H1 (cell line): ENCODE measurements around the gene ARSB. TPM values are rescaled to one million over a fixed set of nuclear protein-coding genes. Genes with fewer than 3 reads are reported as not detected.

Source experiments
- CTCF ChIA-PET: fragments of 300-600 bp; sonication (Branson Sonifier 250); formaldehyde crosslinking; loops from one replicate; lab custom pipeline; 2021; ENCODE audit not compliant: partially characterized antibody; lab: Charles Lee
- POLR2A ChIA-PET: fragments of 300-600 bp; sonication (Branson Sonifier 250); formaldehyde crosslinking; loops from one replicate; lab custom pipeline; 2021; ENCODE audit warnings: inconsistent platforms; ENCODE audit not compliant: partially characterized antibody; lab: Charles Lee
- DNase-seq, 2 experiments: peaks; one replicate each; pipeline versions ENCODE4 v3.0.0 to v3.0.0-alpha.2; 2010 to 2022; ENCODE audit warnings: low spot score in 2 of 2, low read depth in 1 of 2, mixed read lengths in 1 of 2
- FAIRE-seq: peaks from 2 replicates; lab custom pipeline; 2011; peaks lifted over from hg19 to GRCh38; lab: Jason Lieb, UNC
- H2AFZ ChIP-seq: 2 replicates; pipeline ENCODE4 v1.8.1; 2012; ENCODE audit warnings: low read length, inconsistent platforms
- H2AK5ac ChIP-seq: 2 replicates; pipeline ENCODE4 v1.6.1; 2013; ENCODE audit warnings: low read depth, low read length
- H2BK120ac ChIP-seq: replicated peaks from 2 replicates; pipeline ENCODE3; 2013; ENCODE audit warnings: low read depth, low read length, inconsistent platforms
- H2BK12ac ChIP-seq: 2 replicates; pipeline ENCODE4 v1.6.1; 2013; ENCODE audit warnings: low read depth, low read length
- H2BK15ac ChIP-seq: 2 replicates; pipeline ENCODE4 v1.6.1; 2013; ENCODE audit warnings: low read length
- H2BK20ac ChIP-seq: 2 replicates; pipeline ENCODE4 v1.6.1; 2013; ENCODE audit warnings: low read length
- H2BK5ac ChIP-seq: 2 replicates; pipeline ENCODE4 v1.6.1; 2013; ENCODE audit warnings: low read depth, low read length
- H3K14ac ChIP-seq: 2 replicates; pipeline ENCODE4 v1.6.1; 2013; ENCODE audit warnings: inconsistent platforms; ENCODE audit not compliant: insufficient read length
- H3K18ac ChIP-seq: 2 replicates; pipeline ENCODE4 v1.6.1; 2013; ENCODE audit warnings: low read length; ENCODE audit errors: extremely low read depth
- H3K23ac ChIP-seq: 2 replicates; pipeline ENCODE4 v1.6.1; 2013; ENCODE audit warnings: inconsistent platforms; ENCODE audit not compliant: insufficient read length
- H3K23me2 ChIP-seq: 2 replicates; pipeline ENCODE4 v1.6.1; 2013; ENCODE audit warnings: low read depth, low read length
- H3K27ac ChIP-seq: 2 replicates; pipeline ENCODE4 v1.6.1; 2011; ENCODE audit warnings: low read depth, low read length, inconsistent platforms
- H3K27me3 ChIP-seq, 4 experiments: replicated peaks in 1 of 4; 1 replicate in 1 of 4; 2 replicates in 3 of 4; pipeline versions ENCODE4 v1.6.1 to v1.8.1; 2011 to 2013; ENCODE audit warnings: low read length in 3 of 4, mild to moderate bottlenecking in 3 of 4, inconsistent platforms in 2 of 4, mixed read lengths in 2 of 4, moderate library complexity in 1 of 4; ENCODE audit not compliant: control insufficient read depth in 3 of 4, insufficient read depth in 3 of 4; ENCODE audit errors: extremely low read depth in 1 of 4
- H3K36me3 ChIP-seq, 4 experiments: 2 replicates each; pipeline versions ENCODE4 v1.6.1 to v1.8.1; 2011 to 2013; ENCODE audit warnings: mild to moderate bottlenecking in 4 of 4, low read length in 3 of 4, moderate library complexity in 2 of 4, control low read depth in 1 of 4, inconsistent platforms in 1 of 4; ENCODE audit not compliant: insufficient read depth in 4 of 4, control insufficient read depth in 2 of 4
- H3K4ac ChIP-seq: replicated peaks from 2 replicates; pipeline ENCODE3; 2013; ENCODE audit warnings: low read length, low read depth, mixed read lengths, inconsistent platforms; ENCODE audit not compliant: insufficient read length
- H3K4me1 ChIP-seq, 4 experiments: replicated peaks in 1 of 4; 1 replicate in 1 of 4; 2 replicates in 3 of 4; pipeline versions ENCODE4 v1.6.1 to v1.8.1; 2011 to 2013; ENCODE audit warnings: low read length in 3 of 4, inconsistent platforms in 2 of 4, mixed read lengths in 1 of 4; ENCODE audit not compliant: insufficient read depth in 4 of 4, control insufficient read depth in 3 of 4
- H3K4me2 ChIP-seq, 2 experiments: 2 replicates each; pipeline versions ENCODE4 v1.6.1 to v1.8.1; 2011 to 2013; ENCODE audit warnings: low read depth in 2 of 2, low read length in 2 of 2, control low read depth in 1 of 2, inconsistent platforms in 1 of 2, mild to moderate bottlenecking in 1 of 2; ENCODE audit not compliant: insufficient read depth in 1 of 2
- H3K4me3 ChIP-seq, 4 experiments: fragments of 200-600, 300-600 bp in 1 of 4; sonication (generic), shearing (Covaris generic), sonication (Bioruptor Twin) in 1 of 4; 2 replicates each; pipeline versions ENCODE4 v1.5.1 to v1.8.1; 2011 to 2016; ENCODE audit warnings: low read length in 4 of 4, low read depth in 3 of 4, control low read depth in 2 of 4, inconsistent platforms in 2 of 4, mild to moderate bottlenecking in 2 of 4, mixed read lengths in 1 of 4, moderate library complexity in 1 of 4; ENCODE audit not compliant: insufficient read depth in 2 of 4; ENCODE audit errors: extremely low read depth in 1 of 4
- H3K56ac ChIP-seq: replicated peaks from 2 replicates; pipeline ENCODE3; 2013; ENCODE audit warnings: low read depth, mild to moderate bottlenecking, mixed read lengths, low read length, inconsistent platforms; ENCODE audit not compliant: insufficient read length
- H3K79me1 ChIP-seq: 2 replicates; pipeline ENCODE4 v1.6.1; 2013; ENCODE audit warnings: low read depth, low read length, control low read depth
- H3K79me2 ChIP-seq, 2 experiments: 2 replicates each; pipeline versions ENCODE4 v1.6.1 to v1.8.1; 2012 to 2013; ENCODE audit warnings: low read length in 2 of 2, mild to moderate bottlenecking in 2 of 2, inconsistent platforms in 1 of 2; ENCODE audit not compliant: insufficient read depth in 2 of 2, control insufficient read depth in 1 of 2
- H3K9ac ChIP-seq, 4 experiments: replicated peaks in 1 of 4; 1 replicate in 1 of 4; 2 replicates in 3 of 4; pipeline versions ENCODE4 v1.6.1 to v1.8.1; 2011 to 2013; ENCODE audit warnings: low read depth in 3 of 4, low read length in 3 of 4, control low read depth in 2 of 4, mild to moderate bottlenecking in 2 of 4, moderate library complexity in 2 of 4, inconsistent platforms in 1 of 4; ENCODE audit errors: extremely low read depth in 1 of 4
- H3K9me3 ChIP-seq, 2 experiments: 2 replicates each; pipeline versions ENCODE4 v1.6.1 to v1.8.1; 2012 to 2013; ENCODE audit warnings: mild to moderate bottlenecking in 2 of 2, moderate library complexity in 2 of 2, control low read depth in 1 of 2, inconsistent platforms in 1 of 2, low read depth in 1 of 2, low read length in 1 of 2, mixed read lengths in 1 of 2; ENCODE audit not compliant: insufficient read depth in 2 of 2
- H4K20me1 ChIP-seq, 2 experiments: replicated peaks in 1 of 2; 2 replicates each; pipeline versions ENCODE3 to v1.8.1; 2011 to 2013; ENCODE audit warnings: inconsistent platforms in 2 of 2, low read length in 2 of 2, mild to moderate bottlenecking in 1 of 2; ENCODE audit not compliant: insufficient read depth in 2 of 2, control insufficient read depth in 1 of 2
- H4K5ac ChIP-seq: 2 replicates; pipeline ENCODE4 v1.6.1; 2013; ENCODE audit warnings: low read length, low read depth, mixed read lengths, inconsistent platforms; ENCODE audit not compliant: insufficient read length
- H4K8ac ChIP-seq: 2 replicates; pipeline ENCODE4 v1.8.0; 2013; ENCODE audit warnings: mild to moderate bottlenecking, moderate library complexity, low read length, inconsistent platforms; ENCODE audit not compliant: insufficient read depth; ENCODE audit errors: extremely low read depth
- H4K91ac ChIP-seq: replicated peaks from 2 replicates; pipeline ENCODE3; 2013; ENCODE audit warnings: low read length, mixed read lengths, inconsistent platforms; ENCODE audit not compliant: insufficient read length
- BACH1 ChIP-seq: IDR thresholded peaks from 2 replicates; pipeline ENCODE4 v1.6.1; 2012; ENCODE audit warnings: low read length, improper control_type of control experiment
- CBX5 ChIP-seq: fragments of 300-800, 300-1000 bp; sonication (generic); IDR thresholded peaks from 2 replicates; pipeline ENCODE4 v1.7.1; 2016; ENCODE audit warnings: antibody characterized with exemption, low read length, low read depth
- CEBPB ChIP-seq: IDR thresholded peaks from 2 replicates; pipeline ENCODE4 v1.6.1; 2012; ENCODE audit warnings: low read depth, low read length
- EZH2 ChIP-seq: fragments of 200-600 bp; sonication (generic); IDR thresholded peaks from 2 replicates; pipeline ENCODE4 v1.7.1; 2012; ENCODE audit warnings: low read depth, mild to moderate bottlenecking, moderate library complexity, low read length, inconsistent platforms; ENCODE audit not compliant: severe bottlenecking
- GABPA ChIP-seq: IDR thresholded peaks from 2 replicates; pipeline ENCODE4 v1.6.1; 2011; ENCODE audit warnings: mild to moderate bottlenecking, low read length, moderate library complexity, borderline replicate concordance; ENCODE audit not compliant: insufficient read depth
- HDAC6 ChIP-seq: IDR thresholded peaks from one replicate; pipeline ENCODE4 v1.7.1; 2012; ENCODE audit warnings: low read depth, mild to moderate bottlenecking, inconsistent platforms, low read length, moderate library complexity
- KDM1A ChIP-seq: fragments of 200-600, 300-600 bp; sonication (generic); IDR thresholded peaks from 2 replicates; pipeline ENCODE4 v1.7.1; 2016; ENCODE audit warnings: mild to moderate bottlenecking, low read length, borderline replicate concordance
- SIX5 ChIP-seq: IDR thresholded peaks from 2 replicates; pipeline ENCODE4 v1.6.1; 2011; ENCODE audit warnings: mild to moderate bottlenecking, low read depth, low read length
- TBP ChIP-seq: IDR thresholded peaks from 2 replicates; pipeline ENCODE4 v1.6.1; 2011; ENCODE audit warnings: low read depth, low read length, improper control_type of control experiment
- WGBS, 2 experiments: shearing (Covaris generic) in 1 of 2; methylation state at CpG; one replicate each; pipeline versions ENCODE4 v1.1.6 to v1.1.7; 2013 to 2015; ENCODE audit warnings: low lambda C conversion rate in 2 of 2, mixed read lengths in 2 of 2, inconsistent platforms in 1 of 2, low coverage in 1 of 2, missing lambda C conversion rate in 1 of 2; ENCODE audit not compliant: insufficient replicate concordance in 2 of 2, insufficient coverage in 1 of 2, insufficient read length in 1 of 2; ENCODE audit errors: extremely low coverage in 1 of 2, missing lambda C conversion rate in 1 of 2; 5-methylcytosine and 5-hydroxymethylcytosine counted together
- polyA plus RNA-seq, 7 experiments: library from polyadenylated mRNA; depleted of rRNA in 3 of 7; stranded (reverse) in 5 of 7; unstranded in 2 of 7; fragments of >200 nt in 5 of 7; fragments of 200-250 nt in 2 of 7; gene quantifications; 1 replicate in 5 of 7; 2 replicates in 1 of 7; 4 replicates in 1 of 7; pipeline versions ENCODE4 v1.2.1 to v1.2.3, GENCODE V29; 2011 to 2013; ENCODE audit warnings: missing spikeins in 2 of 7, mixed read lengths in 2 of 7
- total RNA-seq: library from RNA; stranded (reverse); fragmentation: NEBNext Ultra II Directional; extraction: Animal tissue kit (Norgen Biotek cat#: 25700); gene quantifications from 2 replicates; pipeline ENCODE4 v1.2.1, GENCODE V29; 2021
- TF ChIP-seq, protein P1 (sequence below): IDR thresholded peaks from 2 replicates; pipeline ENCODE4 v1.6.1; 2012; ENCODE audit warnings: inconsistent platforms

Gene ARSB
- total and polyA plus RNA-seq, 2 of the 8 experiments (the other 6 are each of a cell fraction or from before 2014, with no cell fraction given), result 6.4 to 13.9 TPM

DNA sequence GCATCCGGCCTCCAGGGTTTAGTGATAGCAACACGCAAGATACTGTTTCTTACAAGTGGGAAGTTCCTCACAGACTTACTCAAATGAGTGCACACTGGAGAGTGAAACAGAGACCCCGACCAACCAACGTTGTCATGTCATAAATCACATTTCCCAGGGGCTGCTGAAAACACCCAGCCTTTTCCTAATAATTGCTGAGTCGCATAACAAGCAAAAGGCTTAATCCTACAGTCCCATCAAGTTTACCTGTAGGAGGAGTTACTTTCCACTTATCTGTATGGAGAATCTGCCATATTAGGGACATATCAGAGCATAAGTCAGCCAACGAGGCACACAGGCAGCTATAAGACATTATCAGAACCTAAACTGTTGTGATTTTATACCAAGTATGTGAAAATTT, 180.1 kb downstream of the ARSB start:
- POLR2A ChIA-PET, result interaction anchor here (1.4 kb wide), 1 partner anchor 9 kb away, joined by 3 read pairs; no protein-coding TSS in a partner anchor
- H4K5ac ChIP-seq, result no peak overlapping the region
- no peak overlapping the region for H2BK5ac ChIP-seq
- H3K27ac ChIP-seq, result no peak overlapping the region
- H3K27me3 ChIP-seq, result no peaks in the 10 kb centered on the region
- no peak overlapping the region for H3K9ac ChIP-seq
- H2AFZ ChIP-seq, result no peak overlapping the region
- no peak overlapping the region for H3K4me3 ChIP-seq
- no peak overlapping the region for H2BK12ac ChIP-seq
- no peaks in the 10 kb centered on the region for H3K36me3 ChIP-seq
- H3K9me3 ChIP-seq, result peaks cover 6 to 8% of the 10 kb centered on the region in 2 experiments; a peak in 3 of 4 replicates
- no peak overlapping the region for H3K4ac ChIP-seq
- FAIRE-seq (no peak), DNase-seq (no peak)
- H3K23me2 ChIP-seq, result no peaks in the 10 kb centered on the region
- no peaks in the 10 kb centered on the region for H3K79me1 ChIP-seq
- no peaks in the 10 kb centered on the region; a peak in 1 of 4 replicates for H3K79me2 ChIP-seq
- TF ChIP-seq TBP, result no peak
- TF ChIP-seq KDM1A, result no peak
- no peak for TF ChIP-seq CBX5
- no peak for TF ChIP-seq BACH1
- no peak for TF ChIP-seq CEBPB
- no peak for TF ChIP-seq HDAC6
- TF ChIP-seq EZH2, result no peak
- TF ChIP-seq GABPA, result no peak
- TF ChIP-seq SIX5, result no peak
- TF ChIP-seq, protein P1, sequence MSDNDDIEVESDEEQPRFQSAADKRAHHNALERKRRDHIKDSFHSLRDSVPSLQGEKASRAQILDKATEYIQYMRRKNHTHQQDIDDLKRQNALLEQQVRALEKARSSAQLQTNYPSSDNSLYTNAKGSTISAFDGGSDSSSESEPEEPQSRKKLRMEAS, result no peak
- H3K4me2 ChIP-seq, result no peak overlapping the region
- H4K91ac ChIP-seq, result no peak overlapping the region
- no peak overlapping the region for H2AK5ac ChIP-seq
- no peak overlapping the region for H2BK20ac ChIP-seq
- 90% methylated on average over 6 of the region's 6 CpGs; no CpG with 5 or more reads in 1 of the 2 experiments for WGBS, 2 experiments
- no peak overlapping the region for H3K18ac ChIP-seq
- H4K20me1 ChIP-seq, result no peaks in the 10 kb centered on the region
- H2BK120ac ChIP-seq, result no peak overlapping the region
- no peak overlapping the region for H3K56ac ChIP-seq
- no peak overlapping the region for H4K8ac ChIP-seq
- CTCF ChIA-PET, result no interaction called here
- H3K23ac ChIP-seq, result no peak overlapping the region
- H2BK15ac ChIP-seq, result no peak overlapping the region
- H3K4me1 ChIP-seq, result no peaks in the 10 kb centered on the region; a peak in 1 of 7 replicates
- no peak overlapping the region for H3K14ac ChIP-seq
